GM21619 (cell line): ENCODE results near the gene TJP3.

ENCODE experiments used
- ATAC-seq: cut with Tn5 transposase; IDR thresholded peaks from one replicate; pipeline ENCODE4 v1.9.1; 2021; ENCODE audit not compliant: unreplicated experiment

The TJP3 gene

GRCh38 chr19:3767050-3767449 is 58.9 kb downstream of the TJP3 start:
- no peak for ATAC-seq

DNA sequence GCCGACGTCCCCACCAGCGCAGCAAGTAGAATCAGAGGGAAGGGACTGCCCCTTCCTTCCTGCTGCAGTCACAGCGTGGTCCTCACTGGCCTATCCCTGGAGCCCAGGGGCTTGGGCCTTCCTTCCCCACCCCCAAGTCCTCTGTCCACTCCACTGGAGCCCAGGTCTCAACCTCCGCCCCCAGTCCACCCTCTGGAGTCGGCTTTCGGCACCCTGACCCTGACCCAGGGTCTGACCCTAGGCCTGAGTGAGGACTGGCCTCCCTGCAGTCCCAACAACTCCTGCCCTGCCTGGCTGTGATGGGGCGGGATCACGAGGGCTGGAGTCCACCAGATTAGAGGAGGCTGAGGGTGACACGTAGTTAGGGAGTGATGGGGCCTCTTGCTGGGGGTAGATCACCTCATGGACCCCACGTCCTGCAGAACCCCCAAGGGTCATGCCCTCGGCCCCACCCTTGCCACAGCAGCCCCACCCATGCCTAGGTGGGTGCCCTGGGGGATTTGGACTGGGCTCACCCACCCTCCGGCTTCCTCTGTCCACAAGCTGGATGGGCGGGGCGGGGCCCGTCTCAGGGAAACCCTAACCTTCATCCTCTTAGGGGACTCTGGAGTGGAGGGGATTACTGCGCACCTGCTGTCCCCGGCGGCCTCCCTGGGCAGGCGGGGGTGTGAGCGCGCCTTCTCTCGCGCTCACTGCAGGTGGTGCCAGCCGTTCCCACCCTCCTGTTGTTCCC is 60.0 kb downstream of the TJP3 start:
- ATAC-seq = no peak

DNA sequence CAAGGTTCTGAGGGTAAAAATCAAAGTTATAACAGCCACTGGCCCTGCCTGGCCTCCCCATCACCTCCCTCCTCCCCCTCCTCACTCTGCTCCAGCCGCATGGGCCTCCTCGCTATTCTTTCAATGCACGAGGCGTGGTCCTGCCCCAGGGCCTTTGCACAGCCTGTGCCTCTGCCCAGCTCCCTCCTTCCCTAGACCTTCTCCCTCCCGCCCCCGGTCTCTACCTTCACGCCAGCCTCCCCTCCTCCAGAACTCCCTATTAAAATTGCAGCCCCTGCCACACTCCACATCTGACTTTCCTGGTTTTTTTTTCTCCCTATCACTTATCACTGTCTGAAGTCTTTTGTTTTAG is 60.5 kb downstream of the TJP3 start:
- no peak for ATAC-seq

DNA sequence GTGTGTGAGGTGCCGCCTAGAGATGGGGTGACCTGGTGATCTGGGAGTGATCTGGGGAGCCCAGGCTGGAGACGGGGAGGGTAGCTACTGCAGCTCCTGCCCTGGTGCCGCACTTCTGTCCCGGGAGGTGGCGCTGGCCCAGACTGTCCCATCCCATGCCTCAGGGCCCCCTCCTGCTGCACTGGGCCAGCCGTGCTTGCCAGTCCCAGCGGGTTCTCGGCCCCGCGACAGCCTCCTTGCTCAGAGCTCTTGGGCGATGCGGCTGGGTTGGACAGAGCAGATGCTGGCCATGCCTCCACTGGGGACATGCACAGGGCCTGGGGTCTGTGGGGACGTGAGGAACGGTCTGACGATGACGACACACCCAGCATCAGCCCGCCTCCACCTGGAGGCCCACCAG is 61.3 kb downstream of the TJP3 start:
- no peak for ATAC-seq

DNA sequence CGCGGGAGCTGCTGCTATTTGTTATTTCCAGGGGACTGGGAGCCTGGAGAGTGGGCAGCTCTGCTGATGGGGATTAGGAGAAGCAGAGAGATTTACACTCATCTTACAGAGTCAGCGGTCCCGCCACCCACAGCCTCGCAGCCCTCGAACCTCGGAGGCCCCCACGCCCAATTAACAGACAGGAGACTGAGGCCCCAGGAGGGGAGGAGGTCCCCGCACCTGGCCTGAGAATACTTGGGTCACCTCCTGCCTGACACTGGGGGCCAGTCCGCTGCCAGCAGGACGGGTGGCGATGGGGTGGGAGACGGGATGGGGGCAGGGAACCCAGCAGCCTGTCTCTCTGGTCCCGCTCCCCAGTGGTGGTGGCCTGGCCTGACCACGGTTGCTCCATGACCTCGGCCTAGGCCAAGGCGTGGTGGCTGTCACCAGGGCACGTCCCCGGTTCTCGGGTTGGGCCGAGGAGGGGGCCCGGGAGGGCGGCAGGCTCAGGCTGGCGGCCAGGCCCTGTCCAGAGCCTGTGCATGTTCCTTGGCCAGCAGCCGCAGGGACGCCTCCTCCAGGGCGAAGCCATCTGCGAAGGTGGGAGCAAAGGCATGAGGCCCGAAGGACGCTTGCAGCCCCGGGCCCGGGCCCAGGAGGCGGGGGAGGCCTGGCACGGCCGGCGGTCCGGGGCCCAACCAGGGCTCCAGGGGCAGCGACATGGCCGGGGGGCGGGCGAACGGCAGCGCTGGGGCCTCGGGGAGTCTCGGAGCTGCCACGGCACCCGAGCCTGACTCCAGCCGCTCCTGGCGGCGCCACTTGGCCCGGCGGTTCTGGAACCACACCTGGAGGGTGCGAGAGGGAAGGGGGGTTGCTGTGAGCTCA is 62.2 kb downstream of the TJP3 start:
- no peak for ATAC-seq

- no peak for ATAC-seq
Observed at GRCh38 chr19:3771000-3771905, 63.1 kb downstream of the TJP3 start.

- ATAC-seq = no peak
Observed at GRCh38 chr19:3771906-3772455, 63.8 kb downstream of the TJP3 start, which contains the start of gene RAX2. Gene RAX2, minus strand, starts transcription at chr19:3772228. Its CDS starts 486 bp downstream, at chr19:3771742.

DNA sequence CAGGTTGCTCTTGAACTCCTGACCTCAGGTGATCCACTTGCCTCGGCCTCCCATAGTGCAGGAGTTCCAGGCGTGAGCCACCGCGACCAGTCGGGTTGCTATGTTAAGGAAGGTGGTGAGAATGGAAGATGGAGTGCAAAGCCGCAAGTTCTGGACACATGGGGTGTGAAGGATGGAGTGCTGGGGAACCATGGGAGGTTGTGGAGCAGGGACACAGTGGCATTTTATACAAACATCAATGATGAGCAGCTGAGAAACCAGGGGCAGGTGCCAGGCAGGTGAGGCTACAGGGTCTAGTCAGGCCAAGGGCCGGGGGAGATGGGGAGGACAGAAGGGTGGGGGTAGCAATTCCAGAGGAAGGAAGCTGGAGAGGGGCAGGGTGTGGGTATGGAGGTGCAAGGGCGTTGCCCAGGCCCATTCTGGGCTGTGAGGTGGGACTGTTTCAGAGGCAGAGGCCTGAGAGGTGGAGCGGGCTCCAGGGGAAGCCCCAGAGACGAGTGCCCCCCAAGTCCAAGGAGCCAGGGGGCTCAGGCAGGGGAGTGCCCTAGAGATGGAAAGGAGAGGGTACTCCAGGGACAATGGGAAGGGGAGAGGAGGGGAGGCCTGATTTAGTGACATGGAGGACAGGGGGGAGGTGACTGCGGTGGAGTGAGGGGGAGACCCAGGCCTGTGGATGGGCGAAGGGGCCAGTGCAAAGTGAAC is 65.8 kb downstream of the TJP3 start:
- no peak for ATAC-seq

GRCh38 chr19:3774621-3775373 is 66.6 kb downstream of the TJP3 start:
- ATAC-seq = no peak

DNA sequence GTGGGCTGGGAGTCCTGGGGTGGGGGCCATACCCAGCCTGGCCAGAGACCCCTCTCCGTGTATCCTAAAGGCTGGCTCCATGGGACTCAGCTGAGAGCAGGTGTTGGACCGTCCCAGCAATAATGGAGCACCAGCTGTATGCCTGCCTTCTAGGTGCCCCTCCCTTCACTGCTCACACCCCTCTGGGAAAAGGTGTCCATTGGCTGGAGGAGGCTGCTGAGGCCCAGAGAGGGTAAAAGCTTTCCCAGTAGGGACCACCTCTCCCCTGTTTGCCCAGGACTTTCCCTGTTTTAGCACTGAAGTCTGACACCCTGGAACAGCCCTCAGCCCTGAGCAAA is 67.2 kb downstream of the TJP3 start:
- no peak for ATAC-seq

DNA sequence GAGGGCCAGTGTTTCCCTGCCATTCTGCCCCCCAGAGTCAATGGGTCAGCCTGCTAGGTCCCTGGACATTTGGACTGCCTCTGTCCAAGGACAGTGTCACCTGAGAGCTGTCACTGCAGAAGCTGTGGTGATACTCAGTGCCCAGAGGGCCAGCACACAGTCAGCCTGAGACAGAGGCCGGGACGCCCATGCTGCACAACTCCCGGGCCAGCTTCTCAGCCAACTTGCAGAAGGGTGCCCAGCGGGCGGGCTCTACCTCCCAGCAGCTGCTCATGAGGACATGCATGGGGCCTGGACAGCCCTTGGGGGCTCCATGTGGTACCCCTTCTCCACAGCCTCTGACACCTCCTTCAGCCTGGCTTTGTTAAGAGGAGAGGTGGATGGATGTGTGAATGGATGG is 67.6 kb downstream of the TJP3 start:
- ATAC-seq = no peak

DNA sequence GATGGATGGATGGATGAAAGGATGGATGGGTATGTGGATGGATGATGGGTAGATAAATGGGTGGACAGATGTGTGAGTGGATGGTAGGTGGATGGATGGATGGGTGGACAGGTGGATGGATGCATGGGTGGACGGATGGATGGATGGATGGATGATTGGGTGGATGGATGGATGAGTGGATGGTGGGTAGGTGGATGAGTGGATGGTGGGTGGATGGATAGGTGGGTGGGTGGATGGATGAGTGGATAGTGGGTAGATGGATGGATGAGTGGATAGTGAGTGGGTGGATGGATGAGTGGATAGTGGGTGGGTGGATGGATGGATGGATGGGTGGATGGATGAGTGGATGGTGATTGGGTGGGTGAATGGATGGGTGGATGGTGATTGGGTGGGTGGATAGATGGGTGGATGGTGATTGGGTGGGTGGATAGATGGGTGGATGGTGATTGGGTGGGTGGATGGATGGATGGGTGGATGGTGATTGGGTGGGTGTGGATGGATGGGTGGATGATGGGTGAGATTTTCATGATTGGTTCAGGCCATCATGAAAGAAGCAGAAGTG is 68.4 kb downstream of the TJP3 start:
- no peak for ATAC-seq

DNA sequence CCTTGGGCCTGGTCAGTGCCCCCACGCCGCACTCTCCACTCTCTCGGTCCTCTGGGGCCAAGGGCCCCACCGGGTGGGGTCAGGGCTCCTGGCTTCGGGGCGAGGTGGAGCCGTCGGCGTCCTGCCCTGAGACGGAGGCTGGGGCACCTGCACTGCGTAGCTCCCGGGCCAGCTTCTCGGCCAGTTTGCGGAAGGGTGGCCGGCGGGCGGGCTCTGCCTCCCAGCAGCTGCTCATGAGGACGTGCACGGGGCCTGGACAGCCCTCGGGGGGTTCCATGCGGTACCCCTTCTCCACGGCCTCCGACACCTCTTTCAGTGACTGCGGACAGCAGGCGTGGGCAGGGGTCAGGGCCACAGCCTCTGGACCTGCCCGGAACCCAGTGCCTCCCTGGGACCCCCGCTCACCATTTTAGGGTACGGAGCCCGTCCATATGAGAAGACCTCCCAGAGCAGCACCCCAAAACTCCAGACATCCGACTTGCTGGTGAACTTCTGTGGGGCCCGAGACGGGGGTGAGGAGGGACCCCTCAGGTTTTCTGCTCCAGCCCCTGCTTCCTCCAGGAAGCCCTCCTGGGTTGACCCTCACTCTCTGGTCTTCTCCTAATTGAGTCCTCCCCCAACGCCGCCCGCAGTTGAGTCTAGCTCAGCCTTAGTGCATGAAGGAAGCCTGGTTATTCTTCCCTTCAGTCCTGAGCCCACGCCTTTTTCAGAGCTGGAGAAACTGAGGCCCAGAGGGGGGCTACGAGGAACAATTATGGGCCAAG is 70.1 kb downstream of the TJP3 start:
- no peak for ATAC-seq

GRCh38 chr19:3778899-3779723 is 70.9 kb downstream of the TJP3 start:
- no peak for ATAC-seq

- no peak for ATAC-seq
Observed at GRCh38 chr19:3780786-3781304, 72.7 kb downstream of the TJP3 start.

GRCh38 chr19:3781603-3782002 is 73.4 kb downstream of the TJP3 start:
- ATAC-seq = no peak

- no peak for ATAC-seq
Observed at GRCh38 chr19:3782330-3782729, 74.1 kb downstream of the TJP3 start.

- ATAC-seq = no peak
Observed at GRCh38 chr19:3782903-3783302, 74.7 kb downstream of the TJP3 start.
